ENCODE results near the gene AKR1C1. TPM values are rescaled to one million over a fixed set of nuclear protein-coding genes. Genes with fewer than 3 reads are reported as not detected.
"Not testable (repeated sequence)": the region's sequence is repeated elsewhere in the genome, so short reads cannot be mapped to it uniquely, and the experiment has no call there.

Gene AKR1C1
- total RNA-seq, 4 donors from 2014 or later = 10.0 to 29.7 (median 13.8) TPM

DNA sequence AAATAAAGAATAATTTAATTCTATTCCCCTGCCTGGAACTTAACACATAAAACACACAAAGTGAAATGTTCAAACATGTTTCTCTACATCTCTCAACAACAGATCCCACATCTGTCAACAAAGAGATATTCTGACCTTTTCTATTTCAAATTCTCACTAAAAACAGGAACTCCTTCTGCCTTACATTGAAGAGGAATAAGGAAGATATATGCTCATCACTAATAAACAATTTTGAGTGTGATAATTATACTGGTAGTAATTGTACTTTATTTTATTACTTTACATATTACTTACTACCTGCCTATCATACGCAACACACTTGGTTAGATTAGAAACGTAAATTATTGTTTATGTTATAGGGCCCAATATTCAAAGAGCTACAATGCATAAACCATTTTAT, 27.0 kb downstream of the AKR1C1 start:
- no peak for TF ChIP-seq POLR2A (IDR thresholded peaks at IDR 0.05)
- TF ChIP-seq, protein P1, sequence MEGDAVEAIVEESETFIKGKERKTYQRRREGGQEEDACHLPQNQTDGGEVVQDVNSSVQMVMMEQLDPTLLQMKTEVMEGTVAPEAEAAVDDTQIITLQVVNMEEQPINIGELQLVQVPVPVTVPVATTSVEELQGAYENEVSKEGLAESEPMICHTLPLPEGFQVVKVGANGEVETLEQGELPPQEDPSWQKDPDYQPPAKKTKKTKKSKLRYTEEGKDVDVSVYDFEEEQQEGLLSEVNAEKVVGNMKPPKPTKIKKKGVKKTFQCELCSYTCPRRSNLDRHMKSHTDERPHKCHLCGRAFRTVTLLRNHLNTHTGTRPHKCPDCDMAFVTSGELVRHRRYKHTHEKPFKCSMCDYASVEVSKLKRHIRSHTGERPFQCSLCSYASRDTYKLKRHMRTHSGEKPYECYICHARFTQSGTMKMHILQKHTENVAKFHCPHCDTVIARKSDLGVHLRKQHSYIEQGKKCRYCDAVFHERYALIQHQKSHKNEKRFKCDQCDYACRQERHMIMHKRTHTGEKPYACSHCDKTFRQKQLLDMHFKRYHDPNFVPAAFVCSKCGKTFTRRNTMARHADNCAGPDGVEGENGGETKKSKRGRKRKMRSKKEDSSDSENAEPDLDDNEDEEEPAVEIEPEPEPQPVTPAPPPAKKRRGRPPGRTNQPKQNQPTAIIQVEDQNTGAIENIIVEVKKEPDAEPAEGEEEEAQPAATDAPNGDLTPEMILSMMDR (IDR thresholded peaks at IDR 0.05) = no peak
- no peaks in the 10 kb centered on the region for H3K36me3 ChIP-seq
- no peak for DNase-seq
- no peaks in the 10 kb centered on the region for H3K27me3 ChIP-seq
- no peaks in the 10 kb centered on the region for H3K4me1 ChIP-seq
- no peaks in the 10 kb centered on the region for H3K9me3 ChIP-seq
- H3K4me3 ChIP-seq = no peak overlapping the region
- H3K27ac ChIP-seq = no peak overlapping the region

DNA sequence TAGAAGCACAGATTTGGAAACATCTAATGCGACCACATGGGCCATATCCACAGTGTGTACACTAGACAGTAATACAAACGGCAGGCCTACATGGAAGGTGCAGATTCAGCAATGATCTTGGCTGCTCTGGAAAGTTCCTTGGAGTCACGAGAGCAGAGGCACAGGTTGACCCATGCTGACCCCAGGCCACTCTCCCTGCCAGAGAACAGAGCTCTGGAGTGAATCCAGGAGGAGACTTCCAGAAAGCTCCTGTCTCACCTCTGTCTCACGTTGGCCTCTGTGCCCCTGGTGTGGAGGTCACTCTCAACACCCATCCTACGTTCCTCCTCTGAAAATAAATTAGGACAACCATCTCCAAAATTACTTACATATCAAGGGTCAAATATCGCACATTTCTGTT, 28.2 kb downstream of the AKR1C1 start:
- not testable (repeated sequence) for H3K4me3 ChIP-seq, DNase-seq, H3K9me3 ChIP-seq, H3K27ac ChIP-seq, H3K27me3 ChIP-seq, H3K36me3 ChIP-seq, H3K4me1 ChIP-seq

DNA sequence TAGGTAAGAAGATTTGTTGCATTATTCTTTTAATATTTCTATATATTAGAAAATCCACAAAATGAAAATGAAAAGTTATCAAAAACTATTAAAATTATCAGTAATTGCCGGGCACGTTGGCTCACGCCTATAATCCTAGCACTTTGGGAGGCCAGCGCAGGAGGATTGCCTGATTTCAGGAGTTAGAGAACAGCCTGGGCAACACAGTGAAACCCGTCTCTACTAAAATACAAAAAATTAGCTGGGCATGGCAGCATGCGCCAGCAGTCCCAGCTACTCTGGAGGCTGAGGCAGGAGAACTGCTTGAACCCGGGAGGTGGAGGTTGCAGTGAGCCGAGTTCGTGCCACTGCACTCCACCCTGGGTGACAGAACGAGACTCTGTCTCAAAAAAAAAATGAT, 29.3 kb downstream of the AKR1C1 start:
- not testable (repeated sequence) for H3K4me1 ChIP-seq, H3K27ac ChIP-seq, H3K27me3 ChIP-seq, DNase-seq, H3K9me3 ChIP-seq, H3K4me3 ChIP-seq, H3K36me3 ChIP-seq

DNA sequence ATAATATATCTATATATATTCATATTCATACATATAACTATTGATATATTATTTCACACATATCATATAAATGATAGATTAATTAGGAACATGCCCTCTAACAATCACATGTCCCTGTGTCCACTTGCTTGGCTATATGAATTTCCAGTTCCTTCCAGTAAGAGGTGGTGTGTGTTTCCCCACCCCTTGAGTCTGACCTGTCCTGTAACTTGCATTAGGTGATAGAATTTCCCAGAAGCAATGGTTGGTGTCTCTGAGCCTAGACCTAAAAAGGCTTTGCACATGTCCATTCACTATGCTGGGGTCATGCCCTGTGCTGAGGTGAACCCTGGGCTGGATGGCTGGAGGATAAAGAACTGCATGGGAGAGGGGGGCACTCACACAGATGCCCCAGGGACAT, 31.0 kb downstream of the AKR1C1 start:
- DNase-seq, H3K9me3 ChIP-seq, H3K36me3 ChIP-seq, H3K4me3 ChIP-seq, H3K4me1 ChIP-seq, H3K27ac ChIP-seq, H3K27me3 ChIP-seq: not testable (repeated sequence)

DNA sequence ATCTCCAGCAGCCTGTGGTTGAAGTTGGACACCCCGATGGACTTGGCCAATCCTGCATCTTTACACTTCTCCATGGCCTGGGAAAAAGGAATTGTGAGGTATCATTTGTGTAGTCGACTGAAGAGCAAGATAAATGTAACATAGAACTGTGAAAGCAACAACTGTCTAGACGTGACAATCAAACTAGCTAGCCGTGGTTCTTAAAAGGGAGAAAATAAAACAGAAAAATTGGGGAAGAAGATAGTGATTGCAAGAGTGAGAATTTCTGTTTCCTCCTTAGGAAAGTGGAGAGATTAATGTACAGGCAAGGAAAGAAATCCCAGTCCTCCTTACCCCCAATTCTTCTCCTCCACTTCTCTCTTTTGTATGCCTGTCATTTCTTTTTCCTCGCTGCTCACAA, 35.5 kb downstream of the AKR1C1 start:
- Histone ChIP-seq H3K9me3 (no peaks in the 10 kb centered on the region), H3K4me1 (no peaks in the 10 kb centered on the region), H3K4me3 (no peak overlapping the region), H3K27me3 (no peaks in the 10 kb centered on the region), H3K27ac (no peak overlapping the region), H3K36me3 (no peaks in the 10 kb centered on the region)
- TF ChIP-seq, protein P1 (IDR thresholded peaks at IDR 0.05) = no peak
- TF ChIP-seq POLR2A (IDR thresholded peaks at IDR 0.05) = no peak
- DNase-seq = no peak

DNA sequence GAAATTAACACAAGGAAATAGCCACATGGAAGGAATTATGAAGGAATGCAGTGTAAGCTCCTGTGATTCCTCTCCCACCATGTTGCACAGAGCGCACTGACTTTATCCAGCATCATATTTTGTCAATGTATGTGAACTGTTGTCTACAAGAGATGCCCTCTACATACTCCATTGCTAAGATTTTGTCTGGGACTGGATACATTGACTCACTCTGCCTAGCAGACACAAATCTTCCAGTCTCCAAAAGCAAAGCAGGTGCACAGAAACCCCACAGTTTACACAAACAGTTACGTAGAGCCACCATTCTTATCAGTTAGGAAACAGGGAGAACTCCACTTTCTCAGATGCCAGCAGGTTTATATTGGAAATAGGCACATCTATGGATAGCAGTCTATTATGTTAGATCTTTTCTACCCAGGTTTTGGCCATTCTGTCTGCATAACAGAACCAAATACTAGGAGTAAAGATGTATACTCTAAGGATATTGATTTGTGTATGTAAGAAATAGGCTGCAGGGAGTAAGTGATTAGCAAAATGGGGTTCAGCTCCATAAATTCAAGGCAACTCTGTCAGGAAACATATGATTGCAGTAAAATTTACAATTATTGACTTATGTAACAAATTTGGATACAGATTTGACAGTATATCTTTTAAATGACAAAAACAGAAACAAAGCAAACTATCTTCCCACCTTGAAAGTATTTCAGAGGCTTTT, 39.0 kb downstream of the AKR1C1 start:
- Histone ChIP-seq H3K27ac (no peak overlapping the region), H3K9me3 (no peaks in the 10 kb centered on the region), H3K4me3 (no peak overlapping the region), H3K36me3 (no peaks in the 10 kb centered on the region), H3K27me3 (no peaks in the 10 kb centered on the region), H3K4me1 (no peaks in the 10 kb centered on the region)
- TF ChIP-seq, protein P1 (IDR thresholded peaks at IDR 0.05) = no peak
- TF ChIP-seq POLR2A (IDR thresholded peaks at IDR 0.05) = no peak
- DNase-seq = no peak

DNA sequence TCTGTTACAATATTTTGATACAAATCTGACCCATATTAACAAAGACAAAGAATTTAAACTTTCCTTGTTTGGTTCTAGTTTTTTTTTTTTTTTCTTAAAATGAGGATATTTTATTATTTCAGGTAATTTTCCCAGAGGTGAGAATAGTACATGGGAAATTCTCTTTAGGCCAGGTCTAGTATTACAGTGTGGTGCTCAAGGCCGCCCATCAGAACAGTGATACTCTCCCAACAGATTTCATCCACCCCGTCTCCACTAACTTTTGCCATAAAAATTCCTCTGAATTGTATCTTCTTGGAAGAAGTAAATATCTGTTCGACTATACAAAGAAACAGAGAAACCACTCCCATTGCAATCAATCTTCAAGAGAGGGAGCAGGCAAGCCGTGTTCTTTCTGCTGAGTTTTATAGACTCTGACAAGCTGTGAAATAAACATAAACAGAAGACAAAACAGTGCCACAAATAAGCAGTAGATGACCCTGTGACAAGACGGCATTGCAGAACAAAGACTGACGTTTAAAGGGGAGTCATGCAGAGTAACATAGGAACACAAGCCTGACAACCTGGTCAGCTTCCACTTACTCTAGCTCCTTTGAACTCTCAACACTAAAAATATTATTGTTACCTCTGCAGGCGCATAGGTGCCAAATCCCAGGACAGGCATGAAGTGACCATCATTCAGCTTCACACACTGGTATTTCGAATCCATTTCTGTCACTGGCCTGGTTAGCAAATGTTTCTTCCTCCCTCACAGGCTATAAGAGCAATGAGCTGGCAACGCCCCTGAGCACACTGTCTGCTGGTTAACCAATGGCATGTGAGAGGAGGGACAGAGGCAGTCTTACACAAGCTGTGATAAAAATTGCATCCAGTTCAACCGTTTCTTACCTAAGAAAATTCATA, 40.2 kb downstream of the AKR1C1 start, which contains the start of gene AKR1C2:
TSS of gene AKR1C2 (minus strand) at position 731 of the 903 bp plus-strand sequence. CDS start at position 709, 22 bp downstream.
- H3K9me3 ChIP-seq, H3K27me3 ChIP-seq, H3K27ac ChIP-seq, H3K4me1 ChIP-seq, H3K36me3 ChIP-seq, DNase-seq: not testable (repeated sequence)
- H3K4me3 ChIP-seq = peak within 1 kb of the TSS in 2 of 4 donors; percentile 6 to 21

DNA sequence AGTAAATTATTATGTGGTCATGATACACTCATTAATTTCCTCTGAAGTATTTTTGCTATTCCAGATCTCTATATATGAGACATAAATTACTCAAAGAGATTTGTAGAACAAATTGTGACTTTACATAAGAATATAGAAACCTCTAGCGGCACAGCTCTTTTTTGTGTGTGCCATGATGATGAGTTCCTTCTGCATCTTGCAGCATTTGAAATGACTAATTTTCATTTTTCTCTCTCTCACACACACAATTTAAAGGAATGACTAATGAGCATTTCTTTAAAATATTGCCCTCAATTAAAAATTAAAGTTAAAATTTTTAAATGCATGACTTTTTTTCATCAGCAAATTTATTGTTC, 40.8 kb downstream of the AKR1C1 start:
- H3K9me3 ChIP-seq, H3K36me3 ChIP-seq, H3K4me3 ChIP-seq, H3K4me1 ChIP-seq, H3K27me3 ChIP-seq, DNase-seq, H3K27ac ChIP-seq: not testable (repeated sequence)

DNA sequence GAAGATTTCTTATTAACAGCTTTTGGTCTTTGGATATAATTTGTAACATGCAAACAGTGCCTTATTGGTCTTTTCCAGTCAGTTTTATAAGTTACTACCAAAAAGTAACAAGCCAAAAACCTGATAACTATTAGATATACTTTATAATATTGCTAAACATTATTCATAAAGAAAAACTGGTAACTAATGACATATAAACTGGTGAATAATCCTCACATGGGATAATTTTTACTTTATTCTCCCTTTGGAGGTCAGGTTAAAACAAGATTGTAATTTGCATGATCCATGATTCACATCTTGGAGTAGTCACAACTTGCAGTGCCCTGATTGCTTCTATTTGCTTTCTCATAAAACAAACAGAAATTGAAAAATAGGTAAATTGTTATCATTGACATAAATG, 41.3 kb downstream of the AKR1C1 start:
- H3K4me3 ChIP-seq, H3K36me3 ChIP-seq, H3K27me3 ChIP-seq, H3K9me3 ChIP-seq, DNase-seq, H3K27ac ChIP-seq, H3K4me1 ChIP-seq: not testable (repeated sequence)

DNA sequence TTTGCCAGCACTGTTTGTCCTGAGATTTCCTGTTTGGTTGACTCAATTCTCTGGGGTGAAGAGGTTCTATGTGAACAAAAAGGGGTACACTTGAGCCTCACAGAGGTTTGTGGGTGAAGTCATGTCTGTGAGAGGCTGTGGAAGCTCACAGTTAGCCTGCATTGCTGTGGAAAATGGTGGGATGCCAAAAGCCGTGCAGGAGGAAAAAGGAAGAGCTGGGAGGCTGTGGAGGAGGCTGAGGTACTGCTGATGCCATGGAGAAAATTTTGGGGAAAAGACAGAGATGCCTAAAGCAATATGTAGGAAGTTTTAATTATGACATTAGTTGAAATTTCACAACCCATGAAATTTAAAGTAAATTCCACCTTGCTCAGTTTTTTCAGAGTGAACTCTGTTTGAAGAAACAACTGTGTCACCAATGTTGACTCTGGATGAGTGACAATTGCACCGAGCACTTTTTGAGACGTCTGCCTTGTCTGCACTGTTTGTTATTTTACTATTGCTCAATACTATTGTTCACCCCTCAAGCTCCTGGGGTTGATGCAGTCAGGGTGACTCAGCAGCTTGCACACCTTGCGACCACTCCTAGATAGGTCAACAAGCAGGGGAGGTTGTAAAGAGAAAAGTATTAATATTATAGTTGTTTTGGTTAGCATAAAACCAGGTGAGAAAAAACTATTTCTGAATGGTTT, 45.8 kb downstream of the AKR1C1 start:
- H3K4me3 ChIP-seq, H3K27me3 ChIP-seq, H3K27ac ChIP-seq, H3K9me3 ChIP-seq, H3K36me3 ChIP-seq, DNase-seq, H3K4me1 ChIP-seq: not testable (repeated sequence)

DNA sequence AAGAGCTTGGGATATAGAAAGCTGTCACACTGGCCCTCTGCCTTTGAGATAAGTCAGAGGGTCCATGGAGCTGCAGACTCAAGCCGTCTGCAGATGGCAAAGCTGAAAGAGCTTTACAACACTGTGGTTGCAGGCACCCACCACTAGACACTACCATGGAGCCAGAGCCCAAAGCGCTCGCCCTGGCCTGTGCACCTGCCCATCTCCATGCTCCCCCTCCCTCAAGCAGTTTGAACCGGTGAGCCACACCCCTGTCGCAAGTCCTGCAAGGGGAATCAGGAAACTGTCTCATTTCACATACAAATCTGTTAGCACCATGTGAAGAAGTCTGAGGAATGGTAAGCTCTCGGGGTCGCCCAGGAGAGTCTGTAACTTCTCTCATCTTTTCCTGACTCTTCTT, 46.8 kb downstream of the AKR1C1 start:
- not testable (repeated sequence) for H3K4me3 ChIP-seq, H3K27ac ChIP-seq, H3K27me3 ChIP-seq, DNase-seq, H3K36me3 ChIP-seq, H3K4me1 ChIP-seq, H3K9me3 ChIP-seq
